ENCODE measurements around the gene ATG7.

DNA sequence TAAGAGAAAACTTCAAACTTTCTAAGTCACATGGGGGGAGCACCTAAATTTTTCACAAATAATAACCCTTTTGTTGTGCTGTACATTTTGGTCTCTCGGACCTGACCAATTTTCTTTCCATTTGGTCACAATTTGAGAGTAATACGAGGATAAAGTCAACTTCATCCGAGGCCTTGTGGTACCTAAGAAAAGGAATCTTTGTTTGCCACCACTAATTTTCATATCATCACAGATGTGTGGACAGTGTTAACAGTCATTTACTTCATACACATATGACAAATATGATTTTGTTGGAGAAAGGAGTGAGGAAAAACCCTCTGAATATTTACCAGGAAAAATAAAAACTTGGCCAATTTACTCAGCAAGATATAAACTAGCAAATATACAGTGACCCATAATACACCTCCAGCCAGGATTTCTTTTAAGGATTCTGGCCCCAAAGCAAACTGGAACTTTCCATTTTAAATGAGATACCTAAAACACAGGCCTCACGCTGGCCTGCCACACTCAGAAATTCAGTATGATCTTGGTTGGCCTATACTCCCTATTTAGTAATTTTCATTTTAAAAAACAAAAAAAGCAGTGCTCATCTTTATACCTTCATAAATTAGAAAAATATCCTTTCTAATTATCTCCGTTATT is 330.8 kb downstream of the ATG7 start:
- TF ChIP-seq POLR2A (IDR thresholded peaks at IDR 0.05; ENCODE audit: extremely low read depth, insufficient read length) (no peak), MAX (IDR thresholded peaks at IDR 0.05; ENCODE audit: low read depth, low read length) (no peak), CTCF (IDR thresholded peaks at IDR 0.05; ENCODE audit: low read depth, low read length) (no peak), MYC (IDR thresholded peaks at IDR 0.05; ENCODE audit: low read depth, low read length) (no peak)

All from NB4 (cell line).